K562 (cell line): ENCODE measurements around the gene ACADM.

Experiments
- CHD1 ChIP-seq: fragments of 200-600 bp; sonication (generic); IDR thresholded peaks from one replicate; pipeline ENCODE4 v1.6.1; 2012; ENCODE audit warnings: mild to moderate bottlenecking, moderate library complexity, low read length, inconsistent platforms
- TF ChIP-seq, protein P1 (sequence below), 3 experiments: fragments of 200-800 bp in 1 of 3; sonication (Bioruptor generic) in 1 of 3; sonication (generic) in 1 of 3; formaldehyde crosslinking in 1 of 3; IDR thresholded peaks; 2 replicates each; pipeline versions ENCODE4 v1.6.1 to v1.8.0; 2016 to 2022; ENCODE audit warnings: mild to moderate bottlenecking in 2 of 3, missing compliant biosample characterization in 2 of 3, missing genetic modification characterization in 2 of 3, missing genetic modification reagents in 1 of 3
- TF ChIP-seq, protein P2 (sequence below): sonication (generic); formaldehyde crosslinking; IDR thresholded peaks from 2 replicates; pipeline ENCODE4 v1.5.0; 2020; ENCODE audit warnings: missing genetic modification reagents

DNA sequence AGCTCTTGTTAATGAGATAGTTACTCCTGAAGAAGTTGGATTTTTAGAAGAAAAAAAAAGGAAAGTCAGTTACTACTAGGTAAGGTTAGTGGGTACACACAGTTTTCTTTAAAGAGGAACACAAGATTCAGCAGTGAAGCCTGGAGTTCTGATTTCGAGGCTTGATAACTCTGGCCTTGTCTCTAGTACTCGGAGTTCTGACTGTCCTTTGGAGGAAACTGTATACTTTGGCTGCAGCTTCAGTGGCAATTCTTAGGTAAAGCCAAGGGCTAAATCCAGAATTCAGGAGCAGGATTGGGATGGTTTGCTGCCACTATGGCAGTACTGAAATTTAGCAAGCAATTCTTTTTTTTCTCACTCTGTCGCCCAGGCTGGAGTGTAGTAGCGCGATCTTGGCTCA is 9.2 kb downstream of the ACADM start:
- TF ChIP-seq, protein P1, sequence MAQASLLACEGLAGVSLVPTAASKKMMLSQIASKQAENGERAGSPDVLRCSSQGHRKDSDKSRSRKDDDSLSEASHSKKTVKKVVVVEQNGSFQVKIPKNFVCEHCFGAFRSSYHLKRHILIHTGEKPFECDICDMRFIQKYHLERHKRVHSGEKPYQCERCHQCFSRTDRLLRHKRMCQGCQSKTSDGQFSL (CRISPR knock-in tag; IDR thresholded peaks at IDR 0.05) = no peak
- TF ChIP-seq, protein P1 (tag; IDR thresholded peaks at IDR 0.05) = no peak
- TF ChIP-seq CHD1 = no peak
- TF ChIP-seq, protein P2, sequence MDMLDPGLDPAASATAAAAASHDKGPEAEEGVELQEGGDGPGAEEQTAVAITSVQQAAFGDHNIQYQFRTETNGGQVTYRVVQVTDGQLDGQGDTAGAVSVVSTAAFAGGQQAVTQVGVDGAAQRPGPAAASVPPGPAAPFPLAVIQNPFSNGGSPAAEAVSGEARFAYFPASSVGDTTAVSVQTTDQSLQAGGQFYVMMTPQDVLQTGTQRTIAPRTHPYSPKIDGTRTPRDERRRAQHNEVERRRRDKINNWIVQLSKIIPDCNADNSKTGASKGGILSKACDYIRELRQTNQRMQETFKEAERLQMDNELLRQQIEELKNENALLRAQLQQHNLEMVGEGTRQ = no peak
